Measurements from ENCODE around the gene SEL1L3. TPM values are rescaled to one million over a fixed set of nuclear protein-coding genes. Genes with fewer than 3 reads are reported as not detected.

Gene SEL1L3
- total and polyA plus RNA-seq, 9 of the 15 experiments (the other 6 are each of a cell fraction or from before 2014, with no cell fraction given): 10.0 to 44.3 (median 21.6) TPM

DNA sequence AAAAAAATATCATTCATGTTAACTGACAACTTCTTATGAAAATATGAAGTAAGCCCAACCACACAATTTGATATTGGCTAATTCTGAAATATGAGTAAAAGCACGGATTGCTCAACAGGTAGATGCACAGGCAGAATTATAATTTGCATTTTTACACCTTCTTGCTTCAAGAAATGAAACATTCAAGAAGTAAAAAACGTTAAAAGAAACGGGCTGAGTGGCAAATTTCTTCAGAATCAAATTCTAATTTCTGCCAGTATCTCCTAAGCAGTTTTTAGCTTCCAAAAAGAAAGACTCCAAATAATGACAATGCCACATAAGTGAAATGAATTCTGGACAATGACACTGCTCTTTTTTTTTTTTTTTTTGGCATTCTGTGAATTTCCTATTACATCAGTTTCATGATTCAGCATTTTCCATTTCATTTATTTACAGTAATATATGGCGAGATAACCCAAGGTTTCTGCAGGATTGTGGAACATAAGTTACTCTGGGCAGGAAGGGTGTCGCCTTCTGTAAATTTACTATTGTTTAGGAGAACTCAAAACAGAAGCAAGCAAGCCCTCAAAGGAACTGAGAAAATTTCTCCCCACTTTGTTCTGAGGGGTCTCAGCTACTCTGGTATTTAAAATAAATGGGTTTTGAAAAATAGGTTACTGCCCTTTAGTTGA, 1.4 kb downstream of the SEL1L3 start (continued):
- TF ChIP-seq ZNF263 (CRISPR knock-in tag; IDR thresholded peaks at IDR 0.05; ENCODE audit: borderline replicate concordance) (no peak), ESRRA (IDR thresholded peaks at IDR 0.05; ENCODE audit: borderline replicate concordance, low read depth) (no peak), TAF7 (tag; IDR thresholded peaks at IDR 0.05) (peak; percentile 20; the same call in 1 of the 2 replicates), MCM2 (IDR thresholded peaks at IDR 0.05; ENCODE audit: low read depth) (no peak), TAF9B (IDR thresholded peaks at IDR 0.05; ENCODE audit: partially characterized antibody) (peak; percentile 74), SIN3A (IDR thresholded peaks at IDR 0.05; ENCODE audit: borderline replicate concordance in 2 of 2, control insufficient read depth in 1 of 2, low read depth in 2 of 2, low read length in 2 of 2) (no peak), CEBPB (tag; IDR thresholded peaks at IDR 0.05) (peak; percentile 89), TFE3 (CRISPR knock-in tag; IDR thresholded peaks at IDR 0.05) (no peak), ZNF449 (CRISPR knock-in tag; IDR thresholded peaks at IDR 0.05) (no peak), PML (IDR thresholded peaks at IDR 0.05; ENCODE audit: low read length) (no peak), DDX20 (tag; IDR thresholded peaks at IDR 0.05; ENCODE audit: low read depth) (no peak), KLF13 (tag; IDR thresholded peaks at IDR 0.05; ENCODE audit: borderline replicate concordance, low read depth) (no peak), CXXC5 (CRISPR knock-in tag; IDR thresholded peaks at IDR 0.05) (no peak), E2F5 (CRISPR knock-in tag; IDR thresholded peaks at IDR 0.05) (no peak), TBL1XR1 (IDR thresholded peaks at IDR 0.05; ENCODE audit: low read length in 2 of 2) (peak in 1 of 2 experiments; percentile 57; a peak in 1 of 4 replicates), ZNF282 (CRISPR knock-in tag; IDR thresholded peaks at IDR 0.05) (no peak)
- TF ChIP-seq, protein P1, sequence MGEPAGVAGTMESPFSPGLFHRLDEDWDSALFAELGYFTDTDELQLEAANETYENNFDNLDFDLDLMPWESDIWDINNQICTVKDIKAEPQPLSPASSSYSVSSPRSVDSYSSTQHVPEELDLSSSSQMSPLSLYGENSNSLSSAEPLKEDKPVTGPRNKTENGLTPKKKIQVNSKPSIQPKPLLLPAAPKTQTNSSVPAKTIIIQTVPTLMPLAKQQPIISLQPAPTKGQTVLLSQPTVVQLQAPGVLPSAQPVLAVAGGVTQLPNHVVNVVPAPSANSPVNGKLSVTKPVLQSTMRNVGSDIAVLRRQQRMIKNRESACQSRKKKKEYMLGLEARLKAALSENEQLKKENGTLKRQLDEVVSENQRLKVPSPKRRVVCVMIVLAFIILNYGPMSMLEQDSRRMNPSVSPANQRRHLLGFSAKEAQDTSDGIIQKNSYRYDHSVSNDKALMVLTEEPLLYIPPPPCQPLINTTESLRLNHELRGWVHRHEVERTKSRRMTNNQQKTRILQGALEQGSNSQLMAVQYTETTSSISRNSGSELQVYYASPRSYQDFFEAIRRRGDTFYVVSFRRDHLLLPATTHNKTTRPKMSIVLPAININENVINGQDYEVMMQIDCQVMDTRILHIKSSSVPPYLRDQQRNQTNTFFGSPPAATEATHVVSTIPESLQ (CRISPR knock-in tag; IDR thresholded peaks at IDR 0.05): no peak
- TF ChIP-seq, protein P2, sequence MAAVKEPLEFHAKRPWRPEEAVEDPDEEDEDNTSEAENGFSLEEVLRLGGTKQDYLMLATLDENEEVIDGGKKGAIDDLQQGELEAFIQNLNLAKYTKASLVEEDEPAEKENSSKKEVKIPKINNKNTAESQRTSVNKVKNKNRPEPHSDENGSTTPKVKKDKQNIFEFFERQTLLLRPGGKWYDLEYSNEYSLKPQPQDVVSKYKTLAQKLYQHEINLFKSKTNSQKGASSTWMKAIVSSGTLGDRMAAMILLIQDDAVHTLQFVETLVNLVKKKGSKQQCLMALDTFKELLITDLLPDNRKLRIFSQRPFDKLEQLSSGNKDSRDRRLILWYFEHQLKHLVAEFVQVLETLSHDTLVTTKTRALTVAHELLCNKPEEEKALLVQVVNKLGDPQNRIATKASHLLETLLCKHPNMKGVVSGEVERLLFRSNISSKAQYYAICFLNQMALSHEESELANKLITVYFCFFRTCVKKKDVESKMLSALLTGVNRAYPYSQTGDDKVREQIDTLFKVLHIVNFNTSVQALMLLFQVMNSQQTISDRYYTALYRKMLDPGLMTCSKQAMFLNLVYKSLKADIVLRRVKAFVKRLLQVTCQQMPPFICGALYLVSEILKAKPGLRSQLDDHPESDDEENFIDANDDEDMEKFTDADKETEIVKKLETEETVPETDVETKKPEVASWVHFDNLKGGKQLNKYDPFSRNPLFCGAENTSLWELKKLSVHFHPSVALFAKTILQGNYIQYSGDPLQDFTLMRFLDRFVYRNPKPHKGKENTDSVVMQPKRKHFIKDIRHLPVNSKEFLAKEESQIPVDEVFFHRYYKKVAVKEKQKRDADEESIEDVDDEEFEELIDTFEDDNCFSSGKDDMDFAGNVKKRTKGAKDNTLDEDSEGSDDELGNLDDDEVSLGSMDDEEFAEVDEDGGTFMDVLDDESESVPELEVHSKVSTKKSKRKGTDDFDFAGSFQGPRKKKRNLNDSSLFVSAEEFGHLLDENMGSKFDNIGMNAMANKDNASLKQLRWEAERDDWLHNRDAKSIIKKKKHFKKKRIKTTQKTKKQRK (IDR thresholded peaks at IDR 0.05; ENCODE audit: borderline replicate concordance, low read depth, low read length): no peak
